ENCODE data around the gene ERG28.
A peak's percentile ranks its signal among the peaks of the same experiment; 100 is the strongest.

Gene ERG28

GRCh38 chr14:75657331-75657730 lies 3.3 kb downstream of the ERG28 start:
- no peak for FAIRE-seq

- no peak for FAIRE-seq
Observed at GRCh38 chr14:75655235-75655634, 5.4 kb downstream of the ERG28 start.

GRCh38 chr14:75654127-75654732 lies 6.4 kb downstream of the ERG28 start:
- FAIRE-seq = peak; percentile 21

GRCh38 chr14:75653563-75653962 lies 7.1 kb downstream of the ERG28 start:
- FAIRE-seq = no peak

GRCh38 chr14:75650253-75651058 lies 10.2 kb downstream of the ERG28 start:
- no peak for FAIRE-seq

- no peak for FAIRE-seq
Observed at GRCh38 chr14:75649773-75650172, 10.9 kb downstream of the ERG28 start.

- no peak for FAIRE-seq
Observed at GRCh38 chr14:75649337-75649736, 11.3 kb downstream of the ERG28 start.

- no peak for FAIRE-seq
Observed at GRCh38 chr14:75648066-75648838, 12.4 kb downstream of the ERG28 start.

GRCh38 chr14:75647640-75648039 lies 13.0 kb downstream of the ERG28 start:
- FAIRE-seq = no peak

- FAIRE-seq = no peak
Observed at GRCh38 chr14:75646762-75647161, 13.9 kb downstream of the ERG28 start.

- FAIRE-seq = no peak
Observed at GRCh38 chr14:75645056-75645455, 15.6 kb downstream of the ERG28 start.

GRCh38 chr14:75643985-75644384 lies 16.7 kb downstream of the ERG28 start:
- no peak for FAIRE-seq

GRCh38 chr14:75640876-75641275 lies 19.8 kb downstream of the ERG28 start:
- no peak for FAIRE-seq

- FAIRE-seq = no peak
Observed at GRCh38 chr14:75636100-75636692, 24.5 kb downstream of the ERG28 start.

- FAIRE-seq = no peak
Observed at GRCh38 chr14:75634848-75635247, 25.8 kb downstream of the ERG28 start.

GRCh38 chr14:75631453-75631831 lies 29.2 kb downstream of the ERG28 start:
- FAIRE-seq = no peak

GRCh38 chr14:75630695-75631452 lies 29.8 kb downstream of the ERG28 start:
- FAIRE-seq = no peak

- FAIRE-seq = no peak
Observed at GRCh38 chr14:75628816-75629215, 31.9 kb downstream of the ERG28 start.

- no peak for FAIRE-seq
Observed at GRCh38 chr14:75627406-75627805, 33.3 kb downstream of the ERG28 start.

GRCh38 chr14:75626863-75627262 lies 33.8 kb downstream of the ERG28 start:
- FAIRE-seq = no peak

GRCh38 chr14:75626396-75626795 lies 34.3 kb downstream of the ERG28 start:
- FAIRE-seq = no peak

GRCh38 chr14:75625034-75625433 lies 35.6 kb downstream of the ERG28 start:
- FAIRE-seq = no peak

- no peak for FAIRE-seq
Observed at GRCh38 chr14:75619548-75619947, 41.1 kb downstream of the ERG28 start.

Data from A204.1 (cell line).